ENCODE results near the gene HPCA. TPM values are rescaled to one million over a fixed set of nuclear protein-coding genes. Genes with fewer than 3 reads are reported as not detected.

Gene HPCA
- total RNA-seq, 1 donor from 2014 or later, result not detected

GRCh38 chr1:32868085-32868484 is 18.2 kb upstream of the HPCA start:
- Mint-ChIP-seq H3K4me3 (ENCODE audit: unreplicated experiment) (no peak overlapping the region), H3K27ac (ENCODE audit: unreplicated experiment) (no peak overlapping the region), H3K4me1 (ENCODE audit: unreplicated experiment) (peaks cover 23% of the 10 kb centered on the region), H3K36me3 (ENCODE audit: unreplicated experiment) (peaks cover 8% of the 10 kb centered on the region), H3K27me3 (ENCODE audit: unreplicated experiment) (no peaks in the 10 kb centered on the region), H3K9me3 (ENCODE audit: unreplicated experiment) (no peaks in the 10 kb centered on the region)
- no peak for DNase-seq (ENCODE audit: extremely low spot score, unreplicated experiment)
- TF ChIP-seq CTCF (IDR thresholded peaks at IDR 0.05), result no peak

- H3K36me3 Mint-ChIP-seq (ENCODE audit: unreplicated experiment), result peaks cover 8% of the 10 kb centered on the region
- H3K4me1 Mint-ChIP-seq (ENCODE audit: unreplicated experiment), result peaks cover 23% of the 10 kb centered on the region
- no peak for DNase-seq (ENCODE audit: extremely low spot score, unreplicated experiment)
- no peaks in the 10 kb centered on the region for H3K27me3 Mint-ChIP-seq (ENCODE audit: unreplicated experiment)
- no peak overlapping the region for H3K27ac Mint-ChIP-seq (ENCODE audit: unreplicated experiment)
- H3K9me3 Mint-ChIP-seq (ENCODE audit: unreplicated experiment), result no peaks in the 10 kb centered on the region
- H3K4me3 Mint-ChIP-seq (ENCODE audit: unreplicated experiment), result no peak overlapping the region
- no peak for TF ChIP-seq CTCF (IDR thresholded peaks at IDR 0.05)
Observed at GRCh38 chr1:32868806-32869455, 17.4 kb upstream of the HPCA start.

- H3K4me3 Mint-ChIP-seq (ENCODE audit: unreplicated experiment), result peak overlapping the region; percentile 67
- peaks cover 27% of the 10 kb centered on the region for H3K4me1 Mint-ChIP-seq (ENCODE audit: unreplicated experiment)
- H3K27me3 Mint-ChIP-seq (ENCODE audit: unreplicated experiment), result no peaks in the 10 kb centered on the region
- H3K27ac Mint-ChIP-seq (ENCODE audit: unreplicated experiment), result no peak overlapping the region
- TF ChIP-seq CTCF (IDR thresholded peaks at IDR 0.05), result no peak
- DNase-seq (ENCODE audit: extremely low spot score, unreplicated experiment), result no peak
- H3K9me3 Mint-ChIP-seq (ENCODE audit: unreplicated experiment), result no peaks in the 10 kb centered on the region
- peaks cover 3% of the 10 kb centered on the region for H3K36me3 Mint-ChIP-seq (ENCODE audit: unreplicated experiment)
Observed at GRCh38 chr1:32869923-32870614, 16.2 kb upstream of the HPCA start.

- no peak for DNase-seq (ENCODE audit: extremely low spot score, unreplicated experiment)
- Mint-ChIP-seq H3K4me3 (ENCODE audit: unreplicated experiment) (peak within 1 kb of the TSS; percentile 72), H3K27me3 (ENCODE audit: unreplicated experiment) (peaks cover 6% of the 10 kb centered on the region)
Observed at GRCh38 chr1:32870615-32871363, 15.5 kb upstream of the HPCA start, which contains the start of gene FNDC5. Gene FNDC5, minus strand, starts transcription at chr1:32870912.

More at GRCh38 chr1:32870615-32871363, 15.5 kb upstream of the HPCA start, which contains the start of gene FNDC5:
- no peaks in the 10 kb centered on the region for H3K9me3 Mint-ChIP-seq (ENCODE audit: unreplicated experiment)
- peak within 1 kb of the TSS; percentile 52 for H3K27ac Mint-ChIP-seq (ENCODE audit: unreplicated experiment)
- TF ChIP-seq CTCF (IDR thresholded peaks at IDR 0.05), result no peak
- peaks cover 3% of the 10 kb centered on the region for H3K36me3 Mint-ChIP-seq (ENCODE audit: unreplicated experiment)
- H3K4me1 Mint-ChIP-seq (ENCODE audit: unreplicated experiment), result peaks cover 33% of the 10 kb centered on the region
